HG03432 (cell line): Measurements from ENCODE around the gene BRD1.
"Not testable (repeated sequence)": the region's sequence is repeated elsewhere in the genome, so short reads cannot be mapped to it uniquely, and the experiment has no call there.

Experiments used
- ATAC-seq: cut with Tn5 transposase; IDR thresholded peaks from one replicate; pipeline ENCODE4 v1.9.1; 2021; ENCODE audit warnings: mild to moderate bottlenecking, moderate library complexity; ENCODE audit not compliant: unreplicated experiment

The BRD1 gene

GRCh38 chr22:49771266-49772065 is 56.2 kb downstream of the BRD1 start:
- no peak for ATAC-seq

- no peak for ATAC-seq
Observed at GRCh38 chr22:49770547-49771265, 57.0 kb downstream of the BRD1 start.

DNA sequence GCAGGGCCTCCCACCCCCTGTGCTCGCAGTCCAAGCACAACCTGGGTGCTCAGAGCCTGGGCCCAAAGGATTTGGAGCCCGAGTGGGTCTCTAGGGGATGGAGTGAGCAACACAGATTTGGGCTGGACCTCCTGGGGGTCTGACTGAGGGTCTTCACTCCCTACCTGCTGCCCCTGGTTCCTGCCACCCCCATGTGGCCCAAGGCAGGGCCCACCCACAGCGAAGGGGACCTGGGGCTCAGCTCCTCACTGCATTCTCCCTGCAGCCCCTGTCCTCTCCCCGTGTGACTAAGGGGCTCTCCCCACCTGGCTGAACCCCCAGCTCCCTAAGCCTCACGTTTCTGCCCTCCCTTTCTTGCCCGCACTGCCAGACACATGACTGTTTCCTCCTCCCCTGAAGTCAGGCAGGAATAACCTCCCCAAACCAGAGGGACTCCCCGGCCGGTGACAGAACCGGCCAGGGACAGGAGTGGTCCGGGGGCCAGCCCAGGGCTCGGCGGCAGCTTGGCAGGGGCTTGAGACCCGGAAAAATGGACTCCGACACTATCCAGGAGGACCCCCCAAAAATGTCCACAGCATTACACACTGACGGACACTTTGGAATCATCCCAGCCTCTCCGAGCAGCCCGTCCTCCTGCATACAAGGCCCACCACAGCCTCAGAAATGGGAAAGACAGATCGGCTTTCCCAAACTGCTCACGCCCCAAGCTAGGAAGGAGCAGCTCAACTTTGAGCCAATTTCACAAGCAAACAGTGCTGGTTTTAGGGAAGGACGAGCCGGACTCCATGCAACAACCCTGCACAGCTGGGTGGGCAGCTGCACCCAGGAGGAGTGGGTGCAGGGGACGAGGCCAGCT is 57.8 kb downstream of the BRD1 start:
- no peak for ATAC-seq

DNA sequence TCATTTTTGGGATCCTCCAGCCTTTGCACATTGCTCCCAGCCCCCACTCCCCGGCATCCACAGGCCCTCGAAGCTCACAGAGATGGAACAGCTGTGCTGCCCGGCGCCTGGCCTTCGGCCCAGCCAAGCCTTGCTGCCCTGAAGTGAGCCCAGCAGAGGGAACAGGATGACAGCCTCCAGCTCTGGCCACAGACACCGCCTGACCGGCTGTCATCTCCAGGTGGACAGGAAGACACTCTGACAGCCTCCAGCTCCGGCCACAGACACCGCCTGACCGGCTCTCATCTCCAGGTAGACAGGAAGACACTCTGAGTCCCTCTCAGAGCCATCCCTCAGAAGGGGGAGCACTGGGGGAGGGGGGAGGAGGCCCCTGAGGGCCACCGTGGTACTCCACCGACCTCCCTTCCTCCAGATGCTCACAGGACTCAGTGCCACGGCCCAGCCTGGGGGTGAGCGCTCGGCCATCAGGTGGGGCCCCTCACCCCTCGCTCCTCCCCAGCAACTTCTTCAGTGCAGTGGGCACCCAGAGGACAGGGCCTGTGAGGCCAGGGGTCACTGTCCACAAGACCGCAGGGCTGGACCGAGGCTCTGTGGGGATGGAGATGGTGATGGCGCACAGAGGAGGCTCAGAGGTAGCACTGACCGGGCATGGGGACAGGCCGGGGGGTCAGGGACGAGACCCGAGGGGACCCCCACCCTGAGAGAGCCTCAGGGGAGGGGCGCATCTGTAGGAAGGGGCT is 58.6 kb downstream of the BRD1 start:
- ATAC-seq: no peak

DNA sequence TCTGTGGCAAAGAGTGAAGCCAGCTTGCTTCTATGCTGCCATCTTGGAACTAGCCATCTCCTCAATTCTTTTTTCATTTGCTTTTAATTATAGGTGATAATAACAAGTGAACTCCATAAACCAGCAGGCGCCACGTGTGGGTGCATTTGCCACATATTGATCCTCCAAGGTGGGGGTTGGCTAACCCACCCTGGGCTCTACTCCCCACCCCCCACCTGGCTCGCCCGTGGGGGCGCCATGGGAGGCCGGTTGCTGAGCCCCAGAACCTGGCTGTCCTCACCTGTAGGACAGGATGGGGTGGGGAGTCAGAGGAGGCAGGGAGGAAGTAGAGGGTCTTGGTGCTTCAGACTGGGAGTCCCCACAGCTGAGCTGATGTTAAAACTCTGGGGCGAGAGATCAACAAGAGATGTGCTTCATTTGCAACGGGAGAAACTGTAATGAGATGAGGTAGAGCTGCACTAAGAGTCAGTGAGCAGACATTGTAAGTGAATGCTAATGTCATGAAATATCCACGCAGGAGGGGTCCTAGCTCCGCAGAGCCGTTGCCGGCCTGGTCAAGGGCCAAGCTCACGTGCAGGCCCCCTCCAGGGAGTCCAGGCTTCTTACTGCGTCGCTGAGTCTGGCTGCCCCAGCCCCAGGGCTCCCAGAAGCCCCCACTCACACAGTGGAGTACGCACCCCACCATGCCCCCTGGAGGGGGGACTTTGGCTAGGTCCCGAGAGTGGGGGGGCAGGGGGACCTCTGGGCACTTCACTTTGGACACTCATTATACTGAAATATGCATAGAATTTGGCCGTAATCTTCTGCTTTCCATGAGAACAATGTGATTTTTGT is 59.4 kb downstream of the BRD1 start:
- no peak for ATAC-seq

DNA sequence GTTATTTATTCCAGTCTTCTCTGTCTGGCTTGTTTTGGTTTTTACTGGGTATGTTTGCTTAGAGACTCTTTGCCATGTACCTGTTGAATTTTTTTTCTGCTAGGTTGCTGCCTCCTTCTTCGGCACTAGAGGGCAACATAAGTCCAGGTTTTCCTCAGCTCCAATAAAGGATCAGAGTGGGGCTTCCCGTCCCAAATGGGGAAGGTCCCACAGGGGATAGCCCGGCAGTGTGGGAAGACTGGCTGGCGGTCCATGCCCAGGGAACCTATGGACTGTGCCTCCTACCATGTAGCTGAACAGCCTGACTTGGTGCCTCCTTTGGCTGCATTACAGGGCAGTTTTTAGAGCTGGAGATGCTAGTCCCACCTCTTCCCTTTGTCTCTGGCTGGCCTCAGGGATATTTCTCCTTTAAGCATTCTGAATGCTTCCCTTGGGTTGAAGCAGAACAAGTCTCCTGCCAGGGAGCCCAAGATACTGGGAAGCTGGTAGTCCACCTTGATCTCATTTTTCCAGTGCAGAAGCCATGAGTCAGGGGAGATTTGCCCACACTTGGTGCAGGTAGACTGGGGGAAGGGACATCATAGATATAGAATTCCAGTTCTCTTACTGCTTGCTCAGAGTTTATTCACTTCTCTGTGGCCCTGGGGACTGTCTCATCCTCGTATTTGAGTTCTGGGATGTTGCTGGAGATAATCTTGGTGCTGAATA is 60.2 kb downstream of the BRD1 start:
- ATAC-seq: no peak

DNA sequence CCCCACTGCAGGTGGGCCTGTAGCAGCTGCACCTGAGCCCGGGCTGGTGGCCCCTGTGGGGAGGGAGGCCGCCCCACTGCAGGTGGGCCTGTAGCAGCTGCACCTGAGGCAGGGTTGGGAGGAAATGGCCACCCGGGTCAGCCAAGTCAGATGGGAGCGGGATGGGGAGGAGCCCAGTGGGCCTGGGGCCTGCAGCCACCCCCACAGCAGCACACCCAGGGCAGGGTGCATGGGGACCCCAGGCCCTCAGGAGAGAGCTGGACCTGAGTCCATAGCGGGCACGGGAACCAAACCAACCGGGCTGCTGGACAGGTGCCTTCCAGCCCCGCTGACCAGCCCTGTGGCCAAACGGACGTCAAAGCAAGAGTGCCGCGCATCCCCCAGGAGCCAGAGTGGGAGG is 61.7 kb downstream of the BRD1 start:
- ATAC-seq: no peak

GRCh38 chr22:49765091-49765771 is 62.4 kb downstream of the BRD1 start:
- ATAC-seq: no peak

GRCh38 chr22:49764127-49764581 is 63.5 kb downstream of the BRD1 start:
- no peak for ATAC-seq

- ATAC-seq: no peak
Observed at GRCh38 chr22:49763696-49764095, 64.0 kb downstream of the BRD1 start.

GRCh38 chr22:49763138-49763537 is 64.5 kb downstream of the BRD1 start:
- no peak for ATAC-seq

DNA sequence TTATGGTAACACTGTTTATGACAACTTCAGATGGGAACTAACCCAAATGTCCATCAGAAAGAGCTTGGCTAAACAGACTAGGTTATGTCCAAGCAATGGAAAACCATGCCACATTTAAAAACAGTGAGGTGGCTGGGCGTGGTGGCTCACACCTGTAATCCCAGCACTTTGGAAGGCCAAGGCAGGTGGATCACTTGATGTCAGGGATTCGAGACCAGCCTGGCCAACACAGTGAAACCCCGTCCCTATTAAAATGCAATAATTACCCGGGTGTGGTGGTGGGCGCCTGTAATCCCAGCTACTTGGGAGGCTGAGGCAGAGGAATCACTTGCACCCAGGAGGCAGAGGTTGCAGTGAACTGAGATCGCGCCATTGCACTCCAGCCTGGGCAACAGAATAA is 65.1 kb downstream of the BRD1 start:
- not testable (repeated sequence) for ATAC-seq

- no peak for ATAC-seq
Observed at GRCh38 chr22:49761836-49762235, 65.8 kb downstream of the BRD1 start.

DNA sequence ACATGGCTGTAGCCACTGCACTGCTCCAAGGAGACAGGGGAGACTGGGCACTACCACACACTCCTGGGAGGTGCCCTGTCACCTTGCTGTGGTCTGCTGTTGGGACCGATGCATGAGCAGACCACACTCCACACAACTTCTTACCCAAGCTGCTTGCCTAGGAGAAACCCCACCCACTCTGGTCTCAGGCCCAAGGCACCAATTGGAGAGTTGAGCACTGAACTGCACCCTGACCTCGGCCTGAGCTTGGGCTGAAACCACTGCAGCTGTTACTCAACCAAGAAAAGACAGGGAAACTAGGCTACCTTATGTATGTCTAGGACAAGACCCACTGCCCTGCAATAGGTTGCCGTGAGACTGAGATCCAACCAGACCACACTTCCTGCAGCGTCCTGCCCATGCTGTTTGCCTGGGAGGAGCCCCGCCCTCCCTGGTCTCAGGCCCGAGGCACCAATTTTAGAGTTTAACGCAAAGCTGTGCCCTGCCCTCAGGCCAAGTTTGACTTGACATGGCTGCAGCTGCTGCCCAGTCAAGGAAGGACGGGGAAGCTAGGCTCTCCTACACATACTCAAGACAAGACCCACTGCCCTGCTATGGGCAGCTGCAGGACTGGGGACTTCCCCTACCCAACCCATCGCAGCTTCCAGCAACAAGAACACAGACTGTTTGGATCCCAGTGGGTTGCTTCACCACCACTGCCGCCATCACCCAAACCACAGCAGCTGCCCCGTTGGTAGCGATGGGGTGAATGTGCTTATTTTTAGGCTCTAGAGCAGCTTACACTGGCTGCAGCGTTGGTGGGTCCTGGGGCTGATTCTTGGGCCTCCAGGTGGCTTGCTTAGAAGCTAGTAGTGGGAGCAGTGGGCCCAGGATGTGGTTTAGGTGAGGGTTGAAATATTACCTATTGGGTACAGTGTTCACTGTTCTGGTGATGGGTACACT is 66.8 kb downstream of the BRD1 start:
- peak; percentile 65 for ATAC-seq

- peak; percentile 9 for ATAC-seq
Observed at GRCh38 chr22:49760280-49760629, 67.4 kb downstream of the BRD1 start.

DNA sequence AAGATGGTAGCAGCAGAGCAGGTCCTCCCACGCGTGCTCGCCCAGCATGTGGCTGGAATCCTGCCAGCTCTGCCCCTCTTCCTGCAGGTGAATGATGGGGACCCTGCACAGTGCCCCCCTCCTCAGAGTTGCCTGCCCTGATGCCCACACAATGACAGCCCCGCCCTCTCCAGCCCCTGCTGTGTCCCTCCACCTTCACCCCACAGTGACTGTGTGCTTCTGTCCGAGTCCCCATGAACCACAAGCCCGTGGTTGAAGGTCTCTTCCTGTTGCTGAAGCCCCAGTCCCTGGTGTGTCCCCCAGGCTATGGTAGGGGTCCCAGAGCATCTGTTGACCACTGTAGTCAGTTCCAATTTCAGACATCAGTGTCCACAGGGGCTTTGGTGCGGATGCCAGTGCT is 71.0 kb downstream of the BRD1 start:
- no peak for ATAC-seq

GRCh38 chr22:49756201-49756600 is 71.5 kb downstream of the BRD1 start:
- ATAC-seq: no peak

DNA sequence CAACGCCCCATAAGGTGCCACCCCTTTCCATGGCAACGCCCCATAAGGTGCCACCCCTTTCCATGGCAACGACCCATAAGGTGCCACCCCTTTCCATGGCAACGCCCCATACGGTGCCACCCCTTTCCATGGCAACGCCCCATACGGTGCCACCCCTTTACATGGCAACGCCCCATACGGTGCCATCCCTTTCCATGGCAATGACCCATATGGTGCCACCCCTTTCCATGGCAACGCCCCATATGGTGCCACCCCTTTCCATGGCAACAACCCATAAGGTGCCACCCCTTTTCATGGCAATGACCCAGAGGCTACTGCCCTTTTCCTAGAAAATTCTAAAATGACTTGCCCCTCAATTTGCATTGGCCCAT is 72.1 kb downstream of the BRD1 start:
- ATAC-seq: no peak
